CMK (cell line): ENCODE data around the gene ZBTB39.
"Not testable (repeated sequence)": the region's sequence is repeated elsewhere in the genome, so short reads cannot be mapped to it uniquely, and the experiment has no call there.

ENCODE experiments used
- DNase-seq: peaks from one replicate; pipeline ENCODE4 v3.0.0-alpha.2; 2010; ENCODE audit warnings: low read depth

ZBTB39 gene

DNA sequence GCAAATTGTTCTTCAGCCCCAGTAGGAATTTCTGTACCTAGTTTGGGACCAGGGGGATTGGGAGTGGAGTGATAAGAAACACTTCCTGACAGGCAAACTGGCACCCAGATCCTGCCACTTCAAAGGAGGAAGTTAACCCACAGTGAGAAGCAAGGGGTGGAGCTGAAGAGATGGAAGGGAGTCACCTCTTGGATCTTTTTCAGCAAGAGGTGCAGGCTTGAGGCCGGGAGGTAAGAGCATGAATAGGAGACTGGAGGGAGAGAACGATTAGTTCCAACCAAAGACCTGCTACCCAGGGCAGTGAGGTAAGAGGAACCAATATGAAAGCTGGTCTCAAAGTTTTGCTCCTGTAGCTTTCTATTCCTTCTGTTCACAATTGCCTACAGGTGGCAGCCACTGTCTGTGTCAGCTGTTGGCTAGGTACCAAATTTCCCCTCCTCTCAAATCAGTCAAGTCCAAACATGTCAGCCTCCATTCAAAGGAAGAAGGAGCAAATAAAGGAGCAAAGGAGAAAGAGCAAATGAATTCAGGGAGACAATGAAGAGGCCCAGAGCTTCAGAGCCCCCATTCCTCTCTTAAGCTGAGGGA, 24.9 kb upstream of the ZBTB39 start:
- DNase-seq = no peak

DNA sequence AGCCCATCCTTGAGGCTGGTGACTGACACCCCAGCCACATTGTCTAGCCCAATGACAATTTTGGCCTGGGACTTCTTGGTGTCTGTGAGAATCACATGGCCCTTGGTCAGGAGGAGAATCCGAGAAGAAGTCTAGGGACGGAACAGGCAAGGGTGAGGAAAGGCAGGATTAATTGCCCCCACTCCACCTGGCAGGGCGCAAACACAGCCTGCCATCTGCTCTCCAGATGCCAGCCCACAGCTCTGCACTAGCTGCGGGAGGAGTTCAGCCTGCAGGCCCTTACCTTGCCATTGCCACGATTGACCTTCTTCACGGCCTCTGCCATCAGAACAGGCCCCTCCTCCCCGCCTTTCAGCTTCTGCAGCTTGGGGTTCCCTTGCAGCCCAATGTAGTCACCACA, 23.1 kb upstream of the ZBTB39 start:
- DNase-seq = no peak

DNA sequence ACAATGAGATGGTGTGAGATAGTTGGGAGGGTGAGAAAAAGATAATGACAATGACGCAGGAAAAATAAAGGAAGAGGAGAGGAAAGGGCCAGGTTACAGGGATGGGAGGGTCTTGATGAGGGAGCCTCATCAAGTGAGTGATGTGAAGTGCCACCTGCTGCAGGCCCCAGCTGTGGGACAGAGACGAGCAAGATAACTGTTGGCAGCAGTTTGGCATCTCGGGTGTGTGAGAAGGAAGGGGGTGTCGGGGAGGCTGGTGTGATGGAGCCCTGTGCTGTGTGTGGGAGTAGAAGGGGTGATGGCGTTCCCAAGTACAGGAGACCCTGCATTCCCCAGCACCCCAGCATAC, 21.4 kb upstream of the ZBTB39 start:
- DNase-seq = no peak

DNA sequence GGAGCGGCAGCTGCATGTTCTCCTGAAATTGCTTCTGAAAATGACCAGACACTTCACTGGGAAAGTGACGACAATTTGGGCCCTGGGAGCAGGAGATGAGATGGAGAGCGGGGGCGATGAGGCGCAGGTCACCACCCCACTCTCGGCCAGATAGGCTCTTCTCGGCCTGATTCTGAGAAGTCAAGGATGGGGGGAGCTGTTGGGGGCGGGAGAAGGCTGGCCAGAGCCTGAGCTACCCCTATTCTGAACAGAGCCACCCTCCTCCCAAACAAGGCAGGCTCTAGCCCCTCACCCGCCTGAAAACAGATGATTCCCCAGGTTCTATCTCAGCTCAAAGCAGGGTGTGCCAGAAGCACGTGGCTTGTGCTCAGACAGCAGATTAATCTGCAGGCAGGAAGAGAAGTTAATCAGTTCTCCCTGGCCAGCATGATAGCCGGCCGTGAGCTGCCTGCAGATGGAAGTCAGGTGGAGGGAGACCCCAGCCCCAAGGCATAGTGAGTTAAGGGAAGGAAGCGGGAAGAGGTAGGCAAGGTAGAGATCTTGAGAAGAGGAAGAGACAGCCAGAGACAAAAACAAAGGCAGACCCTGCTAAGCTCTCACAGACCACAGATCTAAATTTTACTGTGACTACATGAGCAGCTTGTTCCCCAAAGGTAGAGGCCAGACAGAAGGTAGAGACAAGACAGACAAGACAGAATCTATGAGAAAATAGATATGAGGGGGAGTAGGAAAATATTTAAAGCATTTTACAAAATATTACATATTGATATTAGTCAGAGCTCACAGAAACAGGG, 20.9 kb upstream of the ZBTB39 start:
- peak; percentile 64 for DNase-seq

DNA sequence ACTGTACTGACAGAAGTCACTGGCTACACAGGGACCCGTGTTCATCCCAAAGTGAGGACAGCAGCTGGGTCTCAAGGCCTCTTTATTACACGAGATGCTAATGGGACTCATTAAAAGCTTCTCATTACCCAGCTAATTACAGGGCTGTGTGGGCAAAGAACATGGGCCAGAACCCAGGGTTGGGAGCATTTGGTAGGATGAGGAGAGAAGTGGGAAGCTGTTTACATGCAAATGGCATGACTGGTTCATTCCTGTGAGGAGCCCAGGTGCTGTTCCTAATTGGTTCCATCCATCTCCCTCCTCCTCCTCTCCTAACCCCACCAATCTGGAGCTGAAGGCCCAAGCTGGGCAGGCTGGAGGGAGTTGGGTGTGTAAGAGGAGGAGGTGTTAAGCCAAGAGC, 18.9 kb upstream of the ZBTB39 start:
- DNase-seq = no peak

DNA sequence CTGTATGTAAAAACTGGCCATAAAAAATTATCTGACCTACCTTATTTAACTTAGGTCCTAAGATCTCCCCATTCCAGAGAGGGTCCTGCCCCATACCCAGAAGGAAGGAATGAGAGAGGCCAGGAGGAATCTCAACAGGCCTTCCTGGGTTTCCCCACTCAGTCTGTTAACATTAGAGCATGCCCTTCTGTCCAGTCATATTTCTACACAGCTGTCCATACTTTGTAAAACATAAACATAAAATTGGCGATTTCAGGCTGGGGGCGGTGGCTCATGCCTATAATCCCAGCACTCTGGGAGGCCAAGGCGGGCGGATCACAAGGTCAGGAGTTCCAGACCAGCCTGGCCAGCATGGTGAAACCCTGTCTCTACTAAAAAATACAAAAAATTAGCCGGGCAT, 16.0 kb upstream of the ZBTB39 start:
- DNase-seq = not testable (repeated sequence)

DNA sequence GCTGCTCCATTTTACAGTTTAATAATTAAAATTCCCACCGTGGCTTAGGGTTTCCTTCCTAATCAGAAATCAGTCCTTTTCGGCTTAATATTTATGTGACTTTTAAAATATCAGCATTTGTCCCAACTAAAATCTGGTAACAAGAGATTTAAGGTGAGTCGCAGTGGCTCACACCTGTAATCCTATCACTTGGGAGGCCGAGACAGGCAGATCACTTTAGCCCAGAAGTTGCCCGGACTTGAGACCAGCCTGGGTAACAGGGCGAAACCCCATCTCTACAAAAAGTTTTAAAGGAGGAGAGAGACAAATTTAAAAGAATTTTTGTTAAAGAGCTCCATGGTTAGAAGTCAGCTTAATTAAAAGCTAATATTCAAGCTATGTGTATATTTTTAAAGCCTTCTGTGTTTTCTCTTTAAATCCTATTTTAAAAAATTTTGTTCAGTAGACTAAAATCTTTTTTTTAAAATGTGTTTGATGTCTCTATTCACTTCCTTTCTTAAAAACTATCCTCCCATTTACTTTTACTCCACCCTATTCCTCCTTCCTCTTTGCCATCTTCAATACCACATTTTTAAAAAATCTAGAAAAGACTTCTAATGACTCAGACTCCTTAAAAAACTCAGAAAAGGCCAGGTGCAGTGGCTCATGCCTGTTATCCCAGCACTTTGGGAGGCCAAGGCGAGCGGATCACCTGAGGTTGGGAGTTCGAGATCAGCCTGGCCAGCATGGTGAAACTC, 13.8 kb upstream of the ZBTB39 start:
- no peak for DNase-seq

DNA sequence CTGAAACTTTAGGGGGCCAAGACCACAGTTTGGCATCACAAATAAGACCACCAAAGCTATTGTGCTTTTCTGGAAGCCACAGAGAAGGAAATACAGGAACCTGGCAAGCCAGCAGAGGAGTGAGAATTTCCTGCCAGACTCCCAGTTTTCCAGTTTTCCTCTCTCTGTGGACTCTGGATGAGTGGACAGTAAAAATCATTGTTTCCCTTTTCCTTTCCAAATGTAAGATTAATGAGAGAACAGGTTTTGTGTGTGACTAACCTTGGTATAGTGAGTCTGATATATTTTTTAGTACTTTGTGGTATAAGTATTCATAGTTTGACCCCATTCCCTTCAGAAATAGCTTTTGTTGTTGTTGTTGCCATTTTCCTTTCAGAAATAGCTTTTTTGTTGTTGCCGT, 12.6 kb upstream of the ZBTB39 start:
- DNase-seq = no peak

DNA sequence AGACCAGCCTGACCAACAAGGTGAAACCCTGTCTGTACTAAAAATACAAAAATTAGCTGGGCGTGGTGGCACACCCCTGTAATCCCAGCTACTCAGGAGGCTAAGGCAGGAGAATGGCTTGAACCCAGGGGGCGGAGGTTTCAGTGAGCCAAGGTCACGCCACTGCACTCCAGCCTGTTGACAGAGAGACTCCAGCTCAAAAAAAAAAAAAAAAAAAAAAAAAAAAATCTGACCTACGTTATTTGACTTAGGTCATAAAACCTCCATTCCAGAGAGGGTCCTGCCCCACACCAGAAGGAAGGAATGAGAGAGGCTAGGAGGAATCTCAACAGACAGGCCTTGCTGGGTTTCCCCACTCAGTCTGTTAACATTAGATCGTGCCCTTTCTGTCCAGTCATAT, 12.0 kb upstream of the ZBTB39 start:
- DNase-seq = not testable (repeated sequence)

DNA sequence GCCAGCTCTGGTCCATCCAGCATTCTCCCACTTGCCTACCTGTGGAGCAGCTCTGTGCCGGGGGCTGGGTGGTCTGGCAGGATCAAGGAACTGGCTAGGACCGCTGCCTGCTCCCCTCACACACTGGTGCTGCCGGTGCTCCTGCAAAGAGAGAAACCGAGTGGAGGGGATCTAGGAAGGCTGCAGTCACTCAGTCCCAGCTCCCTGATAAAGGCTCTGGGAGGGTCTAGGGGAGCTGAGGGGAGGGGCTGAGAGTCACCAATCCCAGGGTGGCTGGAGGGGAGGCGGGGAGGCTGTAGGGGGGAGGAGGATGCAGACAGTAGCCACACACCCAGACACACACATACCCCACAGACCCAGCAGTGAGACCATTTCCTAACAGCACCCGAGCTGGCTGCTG, 10.0 kb upstream of the ZBTB39 start, which contains the start of gene TAC3:
TSS of gene TAC3 (minus strand) at position 182 of the 400 bp plus-strand sequence. CDS start 732 bp downstream, outside the sequence.
- DNase-seq = no peak

DNA sequence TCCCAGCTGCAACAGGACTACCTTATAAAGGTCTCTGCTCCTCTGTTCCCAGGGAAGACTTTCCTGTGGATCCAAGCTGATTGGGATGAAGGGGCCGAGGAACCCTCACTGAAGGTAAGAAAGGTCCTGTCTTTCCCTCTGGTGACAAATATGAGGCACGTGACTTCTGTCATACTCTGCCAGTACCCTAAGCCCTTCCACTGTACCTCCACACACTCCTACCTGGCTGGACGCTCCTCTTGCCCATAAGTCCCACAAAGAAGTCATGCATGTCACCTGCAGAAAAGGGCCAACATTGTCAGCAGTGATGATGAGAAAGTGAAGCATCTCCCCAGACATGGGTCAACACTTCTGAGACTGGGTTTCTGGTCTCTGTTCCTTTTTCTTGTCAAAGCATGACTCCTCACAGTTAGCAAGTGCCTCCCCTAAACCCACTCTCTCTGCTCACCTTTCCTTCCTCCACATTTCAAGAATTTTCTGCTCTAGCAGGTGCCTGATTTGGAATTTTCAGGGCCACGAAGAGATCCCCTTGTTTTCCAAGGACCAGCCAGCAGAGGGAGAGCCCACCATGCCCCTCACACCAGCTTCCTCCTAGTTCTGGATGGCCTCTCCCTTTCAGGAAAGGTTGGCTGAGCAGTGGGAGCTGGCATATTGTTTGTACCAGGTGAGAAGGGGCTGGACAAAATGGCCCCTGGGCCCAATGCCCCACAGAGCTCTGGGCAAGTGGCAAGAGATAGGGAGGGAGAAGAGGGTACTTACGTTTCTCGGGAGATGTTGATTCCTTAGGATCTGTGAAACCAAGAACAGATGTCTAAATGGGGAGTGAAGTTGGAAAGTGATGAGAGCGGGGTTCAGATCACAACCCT, 6.5 kb upstream of the ZBTB39 start:
- DNase-seq = no peak

DNA sequence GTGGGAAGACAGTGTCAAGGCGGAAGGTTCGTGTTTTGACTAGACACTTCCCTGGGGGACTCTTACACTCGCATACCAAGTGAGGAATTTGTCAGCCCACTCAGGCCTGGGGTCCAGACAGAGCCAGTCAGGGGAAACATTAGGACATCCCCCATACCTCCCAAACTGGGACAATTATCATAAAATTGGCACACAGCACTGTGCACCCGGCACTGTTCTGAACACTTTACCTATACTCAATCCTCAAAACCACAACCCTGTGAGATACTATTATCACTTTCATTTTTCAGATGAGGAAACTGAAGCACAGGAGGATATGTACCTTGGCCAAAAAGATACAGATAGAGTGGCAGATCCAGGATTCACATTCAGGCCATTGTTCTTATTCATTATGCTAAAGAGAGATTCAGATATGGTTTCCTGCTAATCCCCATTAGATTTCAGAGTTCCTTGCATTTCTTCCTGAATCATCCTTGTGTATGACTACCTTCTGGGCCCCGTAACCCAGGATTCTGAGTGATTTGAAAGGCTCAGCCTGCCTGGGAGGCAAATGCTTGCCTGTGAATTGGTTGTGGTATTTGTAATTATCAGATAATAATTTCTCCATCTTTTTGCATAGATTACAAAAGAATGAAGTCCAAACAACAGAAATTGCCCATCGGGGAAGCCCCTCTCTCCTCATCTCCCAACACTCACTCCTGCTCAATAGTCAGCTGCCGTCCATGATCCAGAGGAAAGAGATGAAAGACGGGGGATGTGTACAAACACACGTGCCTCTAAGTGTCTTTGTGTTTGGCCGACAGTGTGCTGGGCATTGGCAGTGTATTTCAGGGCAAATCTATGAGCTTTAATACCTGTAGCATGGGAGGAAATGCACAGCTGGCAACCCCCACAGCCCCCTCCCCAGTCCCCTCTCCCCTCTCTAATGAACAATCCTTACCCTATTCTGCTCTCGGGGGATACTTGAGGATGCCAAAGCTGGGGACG, 5.4 kb upstream of the ZBTB39 start:
- DNase-seq = no peak

DNA sequence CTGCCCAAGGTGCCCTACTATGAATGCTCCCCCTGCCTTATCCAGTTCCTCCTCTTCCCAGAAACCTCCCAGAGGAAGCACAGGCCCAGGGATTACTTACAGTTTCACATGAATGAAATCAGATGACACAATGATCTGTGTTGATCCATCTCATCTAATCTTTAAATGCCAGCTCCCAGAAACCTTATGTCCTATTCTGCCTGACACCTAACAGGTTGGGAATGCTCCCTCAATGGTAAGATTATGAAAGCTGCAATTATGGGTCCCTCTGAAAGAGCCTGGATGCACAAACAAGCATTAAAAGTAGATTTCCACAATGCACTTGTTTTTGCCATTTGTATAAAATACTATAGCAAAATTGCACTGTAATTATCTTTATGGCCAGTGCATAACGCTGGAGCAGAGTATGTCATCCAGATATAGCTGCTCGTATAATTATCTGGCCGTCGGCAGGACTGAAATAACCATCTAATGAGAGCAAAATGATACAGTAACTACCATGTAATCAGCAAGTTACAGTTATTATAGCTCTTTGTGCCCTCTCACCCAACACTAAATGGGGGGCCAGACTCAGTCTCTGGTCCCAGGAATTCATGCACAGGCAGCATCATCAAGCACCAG, 4.4 kb upstream of the ZBTB39 start:
- no peak for DNase-seq

DNA sequence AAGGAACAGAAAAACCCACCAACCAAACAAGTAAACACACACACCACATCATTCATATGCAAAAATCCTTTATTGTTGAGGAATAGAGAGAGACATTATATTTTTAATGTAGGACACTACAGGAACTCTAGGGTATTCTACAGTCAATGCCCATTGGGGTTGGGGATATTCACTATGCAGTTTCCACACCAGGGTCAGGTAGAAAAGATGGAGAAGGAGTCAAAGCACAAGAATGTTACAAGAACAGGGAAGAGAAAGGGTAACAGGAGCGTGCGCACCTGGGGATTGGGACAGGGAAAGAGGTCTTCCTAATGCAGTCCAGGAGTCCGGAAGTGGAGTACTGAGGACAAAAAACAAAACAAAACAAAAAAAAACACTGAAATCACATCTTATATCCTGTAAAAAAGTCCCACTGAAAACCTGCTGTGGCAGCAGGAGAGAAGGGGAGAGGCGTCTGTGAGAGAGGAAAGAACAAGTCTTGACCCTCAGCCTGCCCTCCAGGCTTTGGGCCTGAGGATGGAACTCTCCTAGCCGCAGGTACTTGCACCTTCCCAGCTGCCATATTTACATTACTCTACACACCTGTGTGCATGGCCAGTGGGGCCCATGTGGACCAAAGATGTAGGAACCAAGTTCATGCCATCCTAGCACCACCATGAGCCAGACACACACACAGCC, 3.7 kb upstream of the ZBTB39 start:
- no peak for DNase-seq

DNA sequence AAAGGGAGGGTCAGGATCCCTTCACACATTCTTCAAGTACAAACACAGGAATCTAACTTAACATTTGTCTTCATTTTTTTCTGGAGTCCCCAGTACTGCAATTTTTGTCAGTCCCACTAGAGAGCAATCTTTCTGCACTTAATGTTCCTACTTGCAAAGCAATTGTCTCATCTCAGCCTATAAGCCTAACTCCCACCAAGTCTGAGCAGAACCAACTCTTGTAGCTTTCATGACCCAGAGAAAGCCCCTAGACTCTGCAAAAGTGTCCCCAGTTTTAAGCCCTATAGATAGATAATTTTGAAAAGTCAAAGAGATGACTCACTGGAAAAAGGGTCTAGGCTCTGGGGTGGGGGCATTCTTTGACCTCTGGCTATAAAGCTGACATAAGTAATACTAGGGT, 1.8 kb upstream of the ZBTB39 start:
- no peak for DNase-seq

DNA sequence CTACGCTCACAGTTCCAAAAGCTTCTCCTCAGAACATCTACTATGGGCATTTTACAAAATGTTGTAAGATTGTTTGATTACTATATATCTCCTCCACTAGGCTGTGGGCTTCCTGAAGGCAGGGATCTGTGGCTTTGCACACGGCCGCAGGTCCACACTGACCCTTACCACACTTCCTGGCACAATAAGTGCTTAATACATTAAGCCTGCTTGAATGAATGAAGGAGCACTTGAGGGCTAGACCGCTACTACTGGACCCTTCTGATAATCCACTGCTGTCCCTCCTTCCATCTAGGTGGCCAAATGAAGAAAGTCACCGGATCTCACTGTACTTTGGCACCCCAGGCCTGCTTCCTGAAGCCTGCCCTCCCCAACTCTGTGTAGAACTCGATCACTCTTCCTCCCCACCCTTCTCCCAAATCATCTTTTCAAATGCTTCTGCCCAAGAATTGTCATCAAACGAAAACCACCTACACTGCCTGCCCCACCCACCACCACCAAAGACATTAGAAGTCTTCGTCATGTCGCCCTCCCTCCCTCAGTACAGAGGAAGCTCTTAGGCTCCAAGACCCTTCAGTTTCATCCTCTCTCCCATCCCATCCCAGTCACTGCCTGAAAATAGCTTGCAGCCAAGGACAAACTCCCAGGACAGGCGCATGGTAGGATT, 596 bp upstream of the ZBTB39 start:
- peak; percentile 68 for DNase-seq

DNA sequence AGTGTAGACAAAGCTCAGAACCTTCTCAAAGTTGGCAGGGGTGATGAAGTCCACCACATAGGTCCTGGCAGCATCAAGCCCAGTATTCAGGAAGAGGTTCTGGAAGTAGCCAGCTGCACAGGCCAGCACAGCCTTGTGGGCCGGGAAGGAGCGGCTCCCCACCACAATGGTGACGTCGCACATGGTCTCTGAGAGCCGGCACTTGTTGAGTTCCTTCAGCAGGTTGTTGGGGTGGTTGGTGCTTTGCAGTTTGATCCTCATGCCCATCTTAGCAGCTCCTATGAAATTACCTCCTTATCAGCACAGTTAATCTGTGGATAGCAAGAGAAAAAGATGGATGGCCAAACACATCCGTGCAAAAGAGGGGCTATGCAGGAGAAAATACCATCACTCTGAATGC, 1.7 kb downstream of the ZBTB39 start:
- DNase-seq = no peak

DNA sequence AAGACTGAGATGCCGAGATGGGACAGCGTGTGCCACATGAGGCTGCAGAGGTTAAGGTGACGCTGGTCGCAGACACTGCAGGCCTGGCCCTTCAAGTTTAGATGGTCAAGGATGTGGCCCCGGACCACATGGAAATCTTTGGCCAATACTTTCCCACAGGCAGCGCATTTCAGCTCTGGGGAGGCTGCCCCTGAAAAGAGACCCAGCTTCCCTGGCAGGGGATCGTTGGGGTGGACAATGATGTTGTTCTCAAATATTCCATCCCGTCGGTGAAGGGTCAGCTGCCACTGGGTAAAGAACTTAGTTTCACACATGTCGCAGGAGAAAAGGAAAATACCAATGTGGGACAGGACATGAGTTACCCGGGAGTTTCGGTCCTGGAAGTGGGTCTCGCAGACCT, 3.0 kb downstream of the ZBTB39 start:
- no peak for DNase-seq

DNA sequence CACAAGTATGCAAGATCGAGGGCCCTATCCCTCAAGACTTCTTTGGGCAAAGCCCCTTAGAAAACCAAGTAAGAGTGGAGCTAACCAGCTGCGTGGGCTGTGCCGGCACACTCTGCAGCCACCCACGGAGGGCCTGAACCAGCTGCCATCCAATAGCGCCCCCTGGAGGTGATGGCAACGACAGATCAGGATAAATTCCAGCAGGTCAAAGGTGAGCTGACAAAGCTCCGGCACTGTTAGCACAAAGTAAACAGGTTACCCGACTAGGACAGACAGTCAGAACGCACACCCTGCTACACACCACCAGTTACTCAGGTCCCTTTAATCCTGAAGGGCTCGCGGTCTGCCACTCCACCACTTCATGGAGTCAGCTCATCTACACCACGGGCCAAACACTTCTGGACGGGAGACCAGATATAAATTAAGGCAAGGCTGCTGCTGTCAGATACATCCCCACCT, 4.9 kb downstream of the ZBTB39 start:
- no peak for DNase-seq
